ENCODE results near the gene MYMK. TPM values are rescaled to one million over a fixed set of nuclear protein-coding genes. Genes with fewer than 3 reads are reported as not detected.

Gene MYMK
- total RNA-seq, 1 experiment from 2014 or later, result not detected

GRCh38 chr9:133516256-133516960 is 8.4 kb downstream of the MYMK start:
- Histone ChIP-seq H3K4me3 (no peak overlapping the region), H3K27me3 (no peaks in the 10 kb centered on the region)

GRCh38 chr9:133515615-133516255 is 9.0 kb downstream of the MYMK start:
- Histone ChIP-seq H3K4me3 (no peak overlapping the region), H3K9me3 (no peaks in the 10 kb centered on the region), H3K36me3 (no peaks in the 10 kb centered on the region), H3K27me3 (no peaks in the 10 kb centered on the region)
- no peak for DNase-seq

More at GRCh38 chr9:133516256-133516960, 8.4 kb downstream of the MYMK start:
- DNase-seq, result no peak
- no peaks in the 10 kb centered on the region for H3K9me3 ChIP-seq
- no peaks in the 10 kb centered on the region for H3K36me3 ChIP-seq

- DNase-seq, result no peak
- no peaks in the 10 kb centered on the region for H3K9me3 ChIP-seq
- H3K36me3 ChIP-seq, result no peaks in the 10 kb centered on the region
- no peak overlapping the region for H3K4me3 ChIP-seq
- no peaks in the 10 kb centered on the region for H3K27me3 ChIP-seq
Observed at GRCh38 chr9:133515240-133515610, 9.5 kb downstream of the MYMK start.

- H3K4me3 ChIP-seq, result no peak overlapping the region
- no peaks in the 10 kb centered on the region for H3K9me3 ChIP-seq
- H3K36me3 ChIP-seq, result no peaks in the 10 kb centered on the region
- no peaks in the 10 kb centered on the region for H3K27me3 ChIP-seq
- DNase-seq, result no peak
Observed at GRCh38 chr9:133514460-133515239, 10.1 kb downstream of the MYMK start.

GRCh38 chr9:133513214-133514100 is 11.3 kb downstream of the MYMK start:
- Histone ChIP-seq H3K36me3 (no peaks in the 10 kb centered on the region), H3K4me3 (no peak overlapping the region), H3K27me3 (no peaks in the 10 kb centered on the region), H3K9me3 (no peaks in the 10 kb centered on the region)
- DNase-seq, result no peak

GRCh38 chr9:133512253-133513213 is 12.2 kb downstream of the MYMK start:
- no peaks in the 10 kb centered on the region for H3K36me3 ChIP-seq
- no peaks in the 10 kb centered on the region for H3K27me3 ChIP-seq
- no peak for DNase-seq
- no peak overlapping the region for H3K4me3 ChIP-seq
- no peaks in the 10 kb centered on the region for H3K9me3 ChIP-seq

GRCh38 chr9:133511607-133512006 is 13.2 kb downstream of the MYMK start:
- Histone ChIP-seq H3K4me3 (no peak overlapping the region), H3K27me3 (no peaks in the 10 kb centered on the region), H3K36me3 (no peaks in the 10 kb centered on the region), H3K9me3 (no peaks in the 10 kb centered on the region)
- DNase-seq, result no peak

GRCh38 chr9:133510926-133511505 is 13.7 kb downstream of the MYMK start:
- no peak for DNase-seq
- H3K36me3 ChIP-seq, result no peaks in the 10 kb centered on the region
- H3K27me3 ChIP-seq, result no peaks in the 10 kb centered on the region
- H3K9me3 ChIP-seq, result no peaks in the 10 kb centered on the region
- H3K4me3 ChIP-seq, result no peak overlapping the region

- DNase-seq, result no peak
- Histone ChIP-seq H3K27me3 (no peaks in the 10 kb centered on the region), H3K4me3 (no peak overlapping the region)
Observed at GRCh38 chr9:133509179-133510083, 15.3 kb downstream of the MYMK start.

GRCh38 chr9:133508046-133508445 is 16.7 kb downstream of the MYMK start:
- no peak for DNase-seq
- Histone ChIP-seq H3K9me3 (no peaks in the 10 kb centered on the region; the same call in 1 of the 2 replicates), H3K36me3 (no peaks in the 10 kb centered on the region), H3K4me3 (no peak overlapping the region), H3K27me3 (no peaks in the 10 kb centered on the region)

More at GRCh38 chr9:133509179-133510083, 15.3 kb downstream of the MYMK start:
- H3K9me3 ChIP-seq, result no peaks in the 10 kb centered on the region
- no peaks in the 10 kb centered on the region for H3K36me3 ChIP-seq

GRCh38 chr9:133507246-133507965 is 17.4 kb downstream of the MYMK start:
- Histone ChIP-seq H3K4me3 (no peak overlapping the region), H3K27me3 (no peaks in the 10 kb centered on the region), H3K36me3 (no peaks in the 10 kb centered on the region), H3K9me3 (peaks cover 4% of the 10 kb centered on the region)
- no peak for DNase-seq

GRCh38 chr9:133506653-133507038 is 18.1 kb downstream of the MYMK start:
- Histone ChIP-seq H3K36me3 (no peaks in the 10 kb centered on the region), H3K27me3 (no peaks in the 10 kb centered on the region)

GRCh38 chr9:133505901-133506652 is 18.7 kb downstream of the MYMK start:
- no peak for DNase-seq
- Histone ChIP-seq H3K9me3 (peaks cover 11% of the 10 kb centered on the region), H3K36me3 (no peaks in the 10 kb centered on the region), H3K4me3 (no peak overlapping the region), H3K27me3 (no peaks in the 10 kb centered on the region)

More at GRCh38 chr9:133506653-133507038, 18.1 kb downstream of the MYMK start:
- Histone ChIP-seq H3K9me3 (peaks cover 11% of the 10 kb centered on the region), H3K4me3 (no peak overlapping the region)
- DNase-seq, result peak; percentile 44
